ENCODE data around the gene FBXO7.

DNA sequence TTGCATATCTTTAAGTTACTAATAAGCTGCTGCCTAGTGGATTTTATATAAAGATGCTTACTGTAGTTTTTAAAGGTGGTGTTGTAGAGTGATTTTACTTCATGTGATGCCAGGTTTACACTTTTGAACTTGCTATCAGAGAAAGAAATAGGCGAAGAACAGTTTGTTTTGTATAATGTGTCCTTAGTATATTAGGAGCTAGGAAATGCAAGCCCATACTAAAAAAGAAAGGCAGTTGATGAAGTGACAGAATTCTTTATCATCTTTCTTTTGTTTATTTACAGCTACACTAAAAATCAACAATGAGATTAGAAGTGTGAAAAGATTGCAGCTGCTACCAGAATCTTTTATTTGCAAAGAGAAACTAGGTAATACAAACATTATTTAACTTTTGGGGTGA, 12.8 kb downstream of the FBXO7 start:
- TF ChIP-seq, protein P1, sequence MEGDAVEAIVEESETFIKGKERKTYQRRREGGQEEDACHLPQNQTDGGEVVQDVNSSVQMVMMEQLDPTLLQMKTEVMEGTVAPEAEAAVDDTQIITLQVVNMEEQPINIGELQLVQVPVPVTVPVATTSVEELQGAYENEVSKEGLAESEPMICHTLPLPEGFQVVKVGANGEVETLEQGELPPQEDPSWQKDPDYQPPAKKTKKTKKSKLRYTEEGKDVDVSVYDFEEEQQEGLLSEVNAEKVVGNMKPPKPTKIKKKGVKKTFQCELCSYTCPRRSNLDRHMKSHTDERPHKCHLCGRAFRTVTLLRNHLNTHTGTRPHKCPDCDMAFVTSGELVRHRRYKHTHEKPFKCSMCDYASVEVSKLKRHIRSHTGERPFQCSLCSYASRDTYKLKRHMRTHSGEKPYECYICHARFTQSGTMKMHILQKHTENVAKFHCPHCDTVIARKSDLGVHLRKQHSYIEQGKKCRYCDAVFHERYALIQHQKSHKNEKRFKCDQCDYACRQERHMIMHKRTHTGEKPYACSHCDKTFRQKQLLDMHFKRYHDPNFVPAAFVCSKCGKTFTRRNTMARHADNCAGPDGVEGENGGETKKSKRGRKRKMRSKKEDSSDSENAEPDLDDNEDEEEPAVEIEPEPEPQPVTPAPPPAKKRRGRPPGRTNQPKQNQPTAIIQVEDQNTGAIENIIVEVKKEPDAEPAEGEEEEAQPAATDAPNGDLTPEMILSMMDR (IDR thresholded peaks at IDR 0.05) = no peak
- no peak for TF ChIP-seq EP300 (IDR thresholded peaks at IDR 0.05)
- no peak for TF ChIP-seq POLR2AphosphoS5 (IDR thresholded peaks at IDR 0.05)
- no peak for TF ChIP-seq POLR2A (IDR thresholded peaks at IDR 0.05)

Measured in upper lobe of left lung (tissue), 4 donors.